ENCODE results near the gene PLAGL2.

- no peak for TF ChIP-seq CTCF (IDR thresholded peaks at IDR 0.05; ENCODE audit: low read depth, low read length)
- TF ChIP-seq EZH2phosphoT487 (IDR thresholded peaks at IDR 0.05; ENCODE audit: low read depth), result no peak
These were observed 13.5 kb downstream of the PLAGL2 start for GRCh38 chr20:32193996-32194395.
